Stimulated activated naive CD8-positive, alpha-beta T cell treated with anti-CD3 and anti-CD28 coated beads, Interleukin-15, Interleukin-2, amounts not matched to agents 100 ng/mL and 50 ng/mL, for 24 hours (primary cell): ENCODE results near the gene CCDC89.
A peak's percentile ranks its signal among the peaks of the same experiment; 100 is the strongest.

ENCODE experiments used
- H3K27ac Mint-ChIP-seq: one replicate; pipeline ENCODE4 v1.8.0; 2021; ENCODE audit warnings: mild to moderate bottlenecking, mixed read lengths
- H3K27me3 Mint-ChIP-seq: one replicate; pipeline ENCODE4 v1.8.0; 2021; ENCODE audit warnings: mixed read lengths
- H3K36me3 Mint-ChIP-seq: one replicate; pipeline ENCODE4 v1.8.0; 2021; ENCODE audit warnings: low read depth, mixed read lengths
- H3K4me1 Mint-ChIP-seq: one replicate; pipeline ENCODE4 v1.8.0; 2021; ENCODE audit warnings: low read depth, mixed read lengths
- H3K4me3 Mint-ChIP-seq: one replicate; pipeline ENCODE4 v1.8.0; 2021; ENCODE audit warnings: mild to moderate bottlenecking, mixed read lengths
- H3K9me3 Mint-ChIP-seq: one replicate; pipeline ENCODE4 v1.8.0; 2021; ENCODE audit warnings: mixed read lengths

The CCDC89 gene

GRCh38 chr11:85705800-85706199, 19.8 kb upstream of the CCDC89 start:
- Mint-ChIP-seq H3K4me1 (peaks cover under 1% of the 10 kb centered on the region), H3K36me3 (no peaks in the 10 kb centered on the region), H3K4me3 (no peak overlapping the region), H3K9me3 (no peaks in the 10 kb centered on the region), H3K27me3 (no peaks in the 10 kb centered on the region), H3K27ac (no peak overlapping the region)

- Mint-ChIP-seq H3K27ac (no peak overlapping the region), H3K4me1 (peaks cover 9% of the 10 kb centered on the region), H3K27me3 (no peaks in the 10 kb centered on the region), H3K36me3 (no peaks in the 10 kb centered on the region), H3K4me3 (no peak overlapping the region), H3K9me3 (no peaks in the 10 kb centered on the region)
Observed at GRCh38 chr11:85704967-85705366, 19.0 kb upstream of the CCDC89 start.

GRCh38 chr11:85699957-85700741, 14.2 kb upstream of the CCDC89 start:
- H3K9me3 Mint-ChIP-seq = no peaks in the 10 kb centered on the region
- H3K27ac Mint-ChIP-seq = peak overlapping the region; percentile 15
- peaks cover 32% of the 10 kb centered on the region for H3K4me1 Mint-ChIP-seq
- H3K27me3 Mint-ChIP-seq = no peaks in the 10 kb centered on the region
- H3K36me3 Mint-ChIP-seq = no peaks in the 10 kb centered on the region
- H3K4me3 Mint-ChIP-seq = peak overlapping the region; percentile 22

- Mint-ChIP-seq H3K9me3 (no peaks in the 10 kb centered on the region), H3K4me3 (no peak overlapping the region), H3K4me1 (peaks cover 32% of the 10 kb centered on the region), H3K36me3 (no peaks in the 10 kb centered on the region), H3K27me3 (no peaks in the 10 kb centered on the region), H3K27ac (no peak overlapping the region)
Observed at GRCh38 chr11:85698195-85698594, 12.2 kb upstream of the CCDC89 start.

GRCh38 chr11:85697747-85698146, 11.8 kb upstream of the CCDC89 start:
- Mint-ChIP-seq H3K36me3 (no peaks in the 10 kb centered on the region), H3K27ac (no peak overlapping the region), H3K9me3 (no peaks in the 10 kb centered on the region), H3K27me3 (no peaks in the 10 kb centered on the region), H3K4me1 (peaks cover 32% of the 10 kb centered on the region), H3K4me3 (no peak overlapping the region)

- Mint-ChIP-seq H3K27me3 (no peaks in the 10 kb centered on the region), H3K4me1 (peaks cover 29% of the 10 kb centered on the region), H3K4me3 (no peak overlapping the region), H3K36me3 (no peaks in the 10 kb centered on the region), H3K9me3 (no peaks in the 10 kb centered on the region), H3K27ac (no peak overlapping the region)
Observed at GRCh38 chr11:85695546-85695945, 9.6 kb upstream of the CCDC89 start.

GRCh38 chr11:85694385-85694980, 8.5 kb upstream of the CCDC89 start:
- Mint-ChIP-seq H3K9me3 (no peaks in the 10 kb centered on the region), H3K4me1 (peaks cover 19% of the 10 kb centered on the region), H3K27me3 (no peaks in the 10 kb centered on the region), H3K27ac (no peak overlapping the region), H3K36me3 (no peaks in the 10 kb centered on the region), H3K4me3 (no peak overlapping the region)

- Mint-ChIP-seq H3K27ac (no peak overlapping the region), H3K36me3 (no peaks in the 10 kb centered on the region), H3K4me1 (peaks cover 12% of the 10 kb centered on the region), H3K9me3 (no peaks in the 10 kb centered on the region), H3K27me3 (peaks cover 1% of the 10 kb centered on the region), H3K4me3 (no peak overlapping the region)
Observed at GRCh38 chr11:85685125-85685819, 723 bp downstream of the CCDC89 start.

- peaks cover 3% of the 10 kb centered on the region for H3K27me3 Mint-ChIP-seq
- H3K4me1 Mint-ChIP-seq = peaks cover 12% of the 10 kb centered on the region
- no peaks in the 10 kb centered on the region for H3K9me3 Mint-ChIP-seq
- peak overlapping the region; percentile 70 for H3K4me3 Mint-ChIP-seq
- no peaks in the 10 kb centered on the region for H3K36me3 Mint-ChIP-seq
- peak overlapping the region; percentile 91 for H3K27ac Mint-ChIP-seq
Observed at GRCh38 chr11:85682330-85683305, 3.4 kb downstream of the CCDC89 start.

GRCh38 chr11:85680897-85681296, 5.1 kb downstream of the CCDC89 start:
- no peaks in the 10 kb centered on the region for H3K36me3 Mint-ChIP-seq
- H3K9me3 Mint-ChIP-seq = no peaks in the 10 kb centered on the region
- peaks cover 12% of the 10 kb centered on the region for H3K4me1 Mint-ChIP-seq
- peaks cover 3% of the 10 kb centered on the region for H3K27me3 Mint-ChIP-seq
- no peak overlapping the region for H3K4me3 Mint-ChIP-seq
- no peak overlapping the region for H3K27ac Mint-ChIP-seq

GRCh38 chr11:85679576-85679975, 6.4 kb downstream of the CCDC89 start:
- Mint-ChIP-seq H3K27me3 (peaks cover 3% of the 10 kb centered on the region), H3K36me3 (no peaks in the 10 kb centered on the region), H3K27ac (no peak overlapping the region), H3K9me3 (no peaks in the 10 kb centered on the region), H3K4me3 (no peak overlapping the region), H3K4me1 (peaks cover 12% of the 10 kb centered on the region)

- Mint-ChIP-seq H3K4me3 (no peak overlapping the region), H3K36me3 (no peaks in the 10 kb centered on the region), H3K27ac (no peak overlapping the region), H3K4me1 (peaks cover 5% of the 10 kb centered on the region), H3K9me3 (peaks cover 4% of the 10 kb centered on the region), H3K27me3 (no peaks in the 10 kb centered on the region)
Observed at GRCh38 chr11:85673393-85673792, 12.6 kb downstream of the CCDC89 start.

GRCh38 chr11:85672105-85672902, 13.7 kb downstream of the CCDC89 start:
- no peak overlapping the region for H3K27ac Mint-ChIP-seq
- no peaks in the 10 kb centered on the region for H3K27me3 Mint-ChIP-seq
- H3K36me3 Mint-ChIP-seq = no peaks in the 10 kb centered on the region
- H3K4me3 Mint-ChIP-seq = no peak overlapping the region
- H3K4me1 Mint-ChIP-seq = peaks cover 5% of the 10 kb centered on the region
- H3K9me3 Mint-ChIP-seq = peaks cover 4% of the 10 kb centered on the region
